Glutamatergic neuron (in vitro differentiated cells): ENCODE data around the gene ANKRD6. TPM values are rescaled to one million over a fixed set of nuclear protein-coding genes. Genes with fewer than 3 reads are reported as not detected.

ENCODE experiments used
- DNase-seq: peaks from one replicate; pipeline ENCODE4 v3.0.0; 2022
- H3K27ac Mint-ChIP-seq: one replicate; pipeline ENCODE4 v1.8.0; 2020; ENCODE audit warnings: mild to moderate bottlenecking, mixed read lengths, inconsistent platforms; ENCODE audit not compliant: unreplicated experiment
- H3K27me3 Mint-ChIP-seq: one replicate; pipeline ENCODE4 v1.8.0; 2020; ENCODE audit warnings: mild to moderate bottlenecking, moderate library complexity, mixed read lengths, inconsistent platforms; ENCODE audit not compliant: unreplicated experiment
- H3K36me3 Mint-ChIP-seq: one replicate; pipeline ENCODE4 v1.8.0; 2020; ENCODE audit warnings: mild to moderate bottlenecking, mixed read lengths, inconsistent platforms; ENCODE audit not compliant: unreplicated experiment
- H3K4me1 Mint-ChIP-seq: one replicate; pipeline ENCODE4 v1.8.0; 2020; ENCODE audit warnings: mild to moderate bottlenecking, low read depth, mixed read lengths, inconsistent platforms; ENCODE audit not compliant: unreplicated experiment
- H3K4me3 Mint-ChIP-seq: one replicate; pipeline ENCODE4 v1.8.0; 2020; ENCODE audit warnings: mild to moderate bottlenecking, mixed read lengths, inconsistent platforms; ENCODE audit not compliant: unreplicated experiment
- H3K9me3 Mint-ChIP-seq: one replicate; pipeline ENCODE4 v1.8.0; 2020; ENCODE audit warnings: mild to moderate bottlenecking, moderate library complexity, mixed read lengths, inconsistent platforms; ENCODE audit not compliant: unreplicated experiment
- CTCF ChIP-seq: fragments of 200-600 bp; sonication (generic); IDR thresholded peaks from one replicate; pipeline ENCODE4 v1.5.0; 2021; ENCODE audit not compliant: partially characterized antibody, unreplicated experiment
- total RNA-seq: library from RNA; stranded (reverse); fragmentation: NEBNext Ultra II Directional; extraction: Animal tissue kit (Norgen Biotek cat#: 25700); gene quantifications from one replicate; pipeline ENCODE4 v1.2.1, GENCODE V29; 2021; ENCODE audit not compliant: unreplicated experiment

The ANKRD6 gene
- total RNA-seq, 1 donor from 2014 or later, result 31.9 TPM

- DNase-seq, result no peak
- Mint-ChIP-seq H3K4me1 (peaks cover 25% of the 10 kb centered on the region), H3K4me3 (no peak overlapping the region), H3K27me3 (no peaks in the 10 kb centered on the region), H3K9me3 (peaks cover 4% of the 10 kb centered on the region), H3K27ac (no peak overlapping the region), H3K36me3 (peaks cover 32% of the 10 kb centered on the region)
- no peak for TF ChIP-seq CTCF
Observed at GRCh38 chr6:89554106-89554505, 121.2 kb downstream of the ANKRD6 start.

GRCh38 chr6:89555031-89555430 lies 122.1 kb downstream of the ANKRD6 start:
- no peak for TF ChIP-seq CTCF
- Mint-ChIP-seq H3K9me3 (peaks cover 4% of the 10 kb centered on the region), H3K36me3 (peaks cover 32% of the 10 kb centered on the region), H3K27ac (no peak overlapping the region), H3K27me3 (no peaks in the 10 kb centered on the region), H3K4me3 (no peak overlapping the region), H3K4me1 (peaks cover 25% of the 10 kb centered on the region)
- DNase-seq, result no peak

DNA sequence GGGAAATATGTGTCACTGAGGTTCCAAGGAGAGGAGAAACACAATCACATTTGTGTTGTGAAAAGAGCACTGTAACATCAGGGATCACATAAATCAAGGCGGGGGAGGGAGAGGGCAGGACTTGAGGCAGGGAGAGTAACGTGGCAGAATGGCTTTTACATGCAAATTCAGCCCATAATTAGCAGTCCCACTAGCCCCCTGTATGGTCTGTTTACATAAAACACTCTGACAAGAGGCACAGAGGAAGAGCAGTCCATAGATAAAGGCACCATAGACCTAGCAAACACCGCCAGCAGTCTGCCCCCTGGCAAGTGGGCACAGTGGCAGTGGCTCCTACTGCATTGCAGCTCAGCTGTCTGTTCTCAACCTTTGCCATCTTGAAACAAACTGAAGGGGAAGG lies 122.9 kb downstream of the ANKRD6 start:
- no peak overlapping the region for H3K4me3 Mint-ChIP-seq
- DNase-seq, result no peak
- peak overlapping the region; percentile 49 for H3K27ac Mint-ChIP-seq
- no peak for TF ChIP-seq CTCF
- no peaks in the 10 kb centered on the region for H3K27me3 Mint-ChIP-seq
- peaks cover 32% of the 10 kb centered on the region for H3K36me3 Mint-ChIP-seq
- H3K9me3 Mint-ChIP-seq, result peaks cover 4% of the 10 kb centered on the region
- peaks cover 25% of the 10 kb centered on the region for H3K4me1 Mint-ChIP-seq

DNA sequence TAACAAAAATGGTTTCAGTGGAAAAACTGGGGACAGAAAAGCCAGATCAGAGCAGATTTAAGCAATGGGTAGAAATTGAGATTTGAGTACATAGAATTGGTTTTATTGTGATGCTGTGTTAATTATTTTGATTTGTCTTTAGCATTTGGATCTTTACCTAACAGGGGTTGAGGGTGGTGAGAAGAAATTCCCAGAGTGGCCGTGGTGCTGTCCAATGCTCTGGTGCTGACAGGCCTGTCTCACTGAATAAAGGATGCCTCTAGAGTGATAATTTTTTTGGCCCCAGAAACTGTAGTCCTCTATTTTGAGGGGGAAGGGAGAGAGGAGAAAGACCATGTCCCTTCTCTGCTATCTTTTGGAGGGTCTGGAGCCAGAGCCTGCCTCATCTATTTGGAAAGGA lies 126.5 kb downstream of the ANKRD6 start:
- Mint-ChIP-seq H3K36me3 (peaks cover 27% of the 10 kb centered on the region), H3K4me1 (peaks cover 42% of the 10 kb centered on the region), H3K27me3 (peaks cover 2% of the 10 kb centered on the region), H3K27ac (no peak overlapping the region), H3K4me3 (no peak overlapping the region), H3K9me3 (peaks cover 5% of the 10 kb centered on the region)
- no peak for DNase-seq
- TF ChIP-seq CTCF, result no peak

DNA sequence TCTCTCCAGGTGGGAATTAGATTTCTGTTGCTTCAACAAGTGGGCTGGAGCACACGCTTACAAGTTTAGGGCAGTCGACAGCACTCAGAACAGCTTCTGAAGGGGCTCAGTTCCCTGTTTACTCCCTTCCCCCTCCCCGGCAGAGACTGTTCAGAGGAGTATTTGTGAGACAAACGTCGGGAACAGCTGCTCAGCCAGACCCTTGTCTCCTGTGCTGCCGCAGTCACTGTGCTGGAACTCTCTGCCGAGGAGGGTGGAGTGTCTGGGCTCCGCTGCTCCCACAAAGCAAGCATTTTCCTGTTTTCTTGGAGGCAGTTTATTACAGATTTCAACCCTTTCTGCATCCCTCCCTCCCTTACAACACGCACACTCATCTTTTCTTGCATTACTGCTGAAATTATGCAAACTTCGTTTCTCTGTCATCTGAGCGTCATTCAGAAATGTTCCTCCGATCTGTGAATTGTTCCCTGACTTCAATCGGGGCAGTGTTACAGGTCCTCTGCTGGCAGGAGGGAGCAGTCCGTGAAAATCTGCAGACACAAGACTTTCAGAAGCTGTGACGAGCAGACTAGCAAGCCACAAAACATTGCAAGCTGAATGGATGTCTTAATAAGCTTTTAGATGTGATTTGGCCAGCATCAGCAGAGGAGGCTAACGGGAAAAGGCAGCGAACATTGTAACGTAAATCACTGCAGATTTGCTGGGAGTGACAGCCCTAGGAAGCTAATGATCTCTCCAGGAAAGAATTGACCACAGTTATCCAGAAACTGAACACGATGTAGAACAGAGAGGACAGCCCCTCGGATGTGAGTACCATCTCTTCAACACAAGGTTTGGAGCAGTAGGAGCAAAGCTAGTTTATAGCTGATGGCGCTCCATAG lies 129.4 kb downstream of the ANKRD6 start:
- Mint-ChIP-seq H3K4me1 (peaks cover 56% of the 10 kb centered on the region), H3K9me3 (peaks cover 3% of the 10 kb centered on the region), H3K4me3 (peak overlapping the region; percentile 77), H3K36me3 (peaks cover 11% of the 10 kb centered on the region), H3K27me3 (peaks cover 2% of the 10 kb centered on the region), H3K27ac (peak overlapping the region; percentile 88)
- DNase-seq, result peak; percentile 43
- TF ChIP-seq CTCF, result no peak
